OCI-LY7 (cell line): ENCODE data around the gene GALM. TPM values are rescaled to one million over a fixed set of nuclear protein-coding genes. Genes with fewer than 3 reads are reported as not detected.

ENCODE experiments used
- BruUV-seq: library from RNA; stranded (reverse); fragments of 400-500 nt; replicated peaks from 2 replicates; lab custom pipeline; 2021; lab: Mats Ljungman, UMichigan
- CTCF ChIA-PET: fragments of 300-600 bp; sonication (Branson Sonifier 250); formaldehyde crosslinking; loops from one replicate; lab custom pipeline; 2022; ENCODE audit warnings: antibody characterized with exemption; ENCODE audit not compliant: unreplicated experiment; lab: Charles Lee
- POLR2A ChIA-PET: fragments of 300-600 bp; sonication (Branson Sonifier 250); formaldehyde crosslinking; loops from one replicate; lab custom pipeline; 2022; ENCODE audit warnings: antibody characterized with exemption; lab: Charles Lee
- DNase-seq: peaks from one replicate; pipeline ENCODE4 v3.0.0-alpha.2; 2015; ENCODE audit warnings: low spot score
- H2AFZ ChIP-seq: fragments of 200-600 bp; sonication (generic), shearing (Covaris generic); 2 replicates; pipeline ENCODE4 v1.6.1; 2014; ENCODE audit warnings: mild to moderate bottlenecking, antibody characterized with exemption, low read length, moderate library complexity
- H3K27ac ChIP-seq: fragments of 200-600 bp; sonication (generic); 2 replicates; pipeline ENCODE4 v1.5.1; 2014; ENCODE audit warnings: mixed run types, low read depth, mild to moderate bottlenecking, moderate library complexity, low read length, inconsistent platforms; ENCODE audit not compliant: poor library complexity, severe bottlenecking
- H3K36me3 ChIP-seq: fragments of 200-600 bp; sonication (generic); 2 replicates; pipeline ENCODE4 v1.6.1; 2014; ENCODE audit warnings: mild to moderate bottlenecking, antibody characterized with exemption, low read length, moderate library complexity, mixed read lengths; ENCODE audit not compliant: insufficient read depth
- H3K4me1 ChIP-seq: fragments of 200-600 bp; sonication (generic); 2 replicates; pipeline ENCODE4 v1.5.1; 2014; ENCODE audit warnings: mild to moderate bottlenecking, low read length; ENCODE audit not compliant: insufficient read depth, poor library complexity, severe bottlenecking
- H3K4me2 ChIP-seq: fragments of 200-600 bp; sonication (generic); 2 replicates; pipeline ENCODE4 v1.6.1; 2014; ENCODE audit warnings: mild to moderate bottlenecking, low read length
- H3K4me3 ChIP-seq: fragments of 200-600 bp; sonication (generic); 2 replicates; pipeline ENCODE4 v1.5.1; 2014; ENCODE audit warnings: mild to moderate bottlenecking, low read depth, low read length; ENCODE audit not compliant: poor library complexity, severe bottlenecking
- H3K79me2 ChIP-seq: fragments of 200-600 bp; sonication (generic); 2 replicates; pipeline ENCODE4 v1.6.1; 2016; ENCODE audit warnings: low read depth, mild to moderate bottlenecking, low read length, moderate library complexity, mixed read lengths; ENCODE audit not compliant: insufficient read depth
- H3K9me2 ChIP-seq: fragments of 200-600 bp; sonication (generic); 2 replicates; pipeline ENCODE4 v1.6.1; 2016; ENCODE audit warnings: mild to moderate bottlenecking, low read length, mixed read lengths; ENCODE audit not compliant: insufficient read depth
- H3K9me3 ChIP-seq: fragments of 200-600 bp; sonication (generic); 2 replicates; pipeline ENCODE4 v1.6.1; 2014; ENCODE audit warnings: mild to moderate bottlenecking, mixed run types, low read length, mixed read lengths
- H4K20me1 ChIP-seq: fragments of 200-600 bp; sonication (generic); 2 replicates; pipeline ENCODE4 v1.6.1; 2014; ENCODE audit warnings: mild to moderate bottlenecking, antibody characterized with exemption, low read length, moderate library complexity, mixed read lengths; ENCODE audit not compliant: insufficient read depth
- CTCF ChIP-seq: fragments of 200-600 bp; sonication (generic); conservative IDR thresholded peaks from 2 replicates; pipeline ENCODE4 v1.5.1; 2014; ENCODE audit warnings: mild to moderate bottlenecking, antibody characterized with exemption, low read length, moderate library complexity, mixed read lengths
- EZH2phosphoT487 ChIP-seq: fragments of 200-600 bp; sonication (generic); IDR thresholded peaks from 2 replicates; pipeline ENCODE4 v1.6.1; 2018; ENCODE audit warnings: low read depth, borderline replicate concordance, mild to moderate bottlenecking, mixed run types, antibody characterized with exemption, low read length, moderate library complexity, mixed read lengths
- intact Hi-C: fragments of 100-400 bp; cut with micrococcal nuclease; formaldehyde crosslinking; loops from one replicate; pipeline ENCODE4 v1.10.0; 2022; ENCODE audit not compliant: unreplicated experiment
- total RNA-seq, 2 experiments: library from RNA; depleted of rRNA in 1 of 2; stranded (reverse); fragments of >200 nt in 1 of 2; shearing (Covaris generic) in 1 of 2; gene quantifications; 2 replicates each; pipeline ENCODE4 v1.2.3, GENCODE V29; 2014 to 2022

The GALM gene
- total RNA-seq, 2 experiments from 2014 or later: 5.5 to 10.8 TPM

- peaks cover 2% of the 10 kb centered on the region for H3K4me1 ChIP-seq
- DNase-seq: no peak
- H3K27ac ChIP-seq: no peak overlapping the region
- no peak overlapping the region for H3K4me2 ChIP-seq
- H2AFZ ChIP-seq: no peak overlapping the region
- H4K20me1 ChIP-seq: no peaks in the 10 kb centered on the region
- TF ChIP-seq CTCF: no peak
- TF ChIP-seq EZH2phosphoT487: no peak
- no peaks in the 10 kb centered on the region for H3K9me3 ChIP-seq
- POLR2A ChIA-PET: interaction anchor here (0.5 kb wide), 1 partner anchor 393 kb away, joined by 3 read pairs; no protein-coding TSS in a partner anchor
- H3K4me3 ChIP-seq: no peak overlapping the region
- BruUV-seq: no TSS peak
- intact Hi-C loops: no loop called here
- H3K36me3 ChIP-seq: no peaks in the 10 kb centered on the region
- no peaks in the 10 kb centered on the region for H3K9me2 ChIP-seq
- CTCF ChIA-PET: interaction anchor here (0.5 kb wide), 1 partner anchor 17 kb away, joined by 3 read pairs; no protein-coding TSS in a partner anchor
- no peaks in the 10 kb centered on the region for H3K79me2 ChIP-seq
Observed at GRCh38 chr2:38655441-38655840, 10.5 kb upstream of the GALM start.

GRCh38 chr2:38656866-38657480, 8.9 kb upstream of the GALM start:
- no TSS peak for BruUV-seq
- TF ChIP-seq EZH2phosphoT487: no peak
- no peak for TF ChIP-seq CTCF
- Histone ChIP-seq H3K4me1 (no peaks in the 10 kb centered on the region), H3K79me2 (no peaks in the 10 kb centered on the region), H3K36me3 (no peaks in the 10 kb centered on the region), H2AFZ (no peak overlapping the region), H3K27ac (no peak overlapping the region), H3K9me2 (no peaks in the 10 kb centered on the region), H3K4me2 (no peak overlapping the region), H3K9me3 (no peaks in the 10 kb centered on the region), H3K4me3 (no peak overlapping the region), H4K20me1 (no peaks in the 10 kb centered on the region)
- CTCF ChIA-PET: no interaction called here
- intact Hi-C loops: no loop called here
- DNase-seq: no peak
- POLR2A ChIA-PET: interaction anchor here (0.7 to 1.2 kb wide), 2 partner anchors 11 to 30 kb away, joined by 3 to 4 read pairs; no protein-coding TSS in a partner anchor

GRCh38 chr2:38658613-38659012, 7.3 kb upstream of the GALM start:
- Histone ChIP-seq H3K27ac (no peak overlapping the region), H4K20me1 (no peaks in the 10 kb centered on the region), H3K4me2 (no peak overlapping the region), H3K9me2 (no peaks in the 10 kb centered on the region), H2AFZ (no peak overlapping the region), H3K79me2 (no peaks in the 10 kb centered on the region), H3K36me3 (no peaks in the 10 kb centered on the region), H3K4me1 (no peaks in the 10 kb centered on the region), H3K4me3 (no peak overlapping the region), H3K9me3 (no peaks in the 10 kb centered on the region)
- ChIA-PET CTCF (no interaction called here), POLR2A (interaction anchor here (0.9 to 1.0 kb wide), 2 partner anchors 10 to 12 kb away, joined by 4 to 8 read pairs; no protein-coding TSS in a partner anchor)
- TF ChIP-seq EZH2phosphoT487 (no peak), CTCF (no peak)
- intact Hi-C loops: no loop called here
- no TSS peak for BruUV-seq
- DNase-seq: no peak
